DND-41 (cell line): ENCODE measurements around the gene THSD7B.

Experiments used
- ATAC-seq: fragments of 200-7000 bp; cut with Tn5 transposase; 3 replicates; pipeline ENCODE4 v1.9.1; 2021; ENCODE audit warnings: low read depth; ENCODE audit not compliant: insufficient read depth
- DNase-seq: peaks from one replicate; pipeline ENCODE4 v3.0.0-alpha.2; 2020
- H2AFZ ChIP-seq: 2 replicates; pipeline ENCODE4 v1.6.0; 2012; ENCODE audit warnings: low read depth, low read length
- H3K27ac ChIP-seq: 2 replicates; pipeline ENCODE4 v1.5.1; 2012; ENCODE audit warnings: low read length, inconsistent platforms
- H3K27me3 ChIP-seq: fragments of 200-600 bp; sonication (generic); 2 replicates; pipeline ENCODE4 v1.6.0; 2012; ENCODE audit warnings: low read length, mild to moderate bottlenecking, inconsistent platforms; ENCODE audit not compliant: insufficient read depth, poor library complexity
- H3K36me3 ChIP-seq: 2 replicates; pipeline ENCODE4 v1.5.1; 2012; ENCODE audit warnings: low read length, inconsistent platforms; ENCODE audit not compliant: insufficient read depth
- H3K4me1 ChIP-seq: 2 replicates; pipeline ENCODE4 v1.5.1; 2012; ENCODE audit warnings: mild to moderate bottlenecking, low read length; ENCODE audit not compliant: insufficient read depth
- H3K4me2 ChIP-seq: 2 replicates; pipeline ENCODE4 v1.6.0; 2012; ENCODE audit warnings: mild to moderate bottlenecking, moderate library complexity, low read length, inconsistent platforms; ENCODE audit not compliant: insufficient read depth
- H3K4me3 ChIP-seq, 2 experiments: fragments of 200-600 bp in 1 of 2; shearing (Covaris generic) in 1 of 2; 2 replicates each; pipeline ENCODE4 v1.5.1; 2012 to 2016; ENCODE audit warnings: inconsistent platforms in 2 of 2, low read length in 2 of 2, mild to moderate bottlenecking in 2 of 2, low read depth in 1 of 2, moderate library complexity in 1 of 2
- H3K79me2 ChIP-seq: 2 replicates; pipeline ENCODE4 v1.6.0; 2012; ENCODE audit warnings: low read length, inconsistent platforms; ENCODE audit not compliant: insufficient read depth
- H3K9ac ChIP-seq: 2 replicates; pipeline ENCODE4 v1.6.0; 2012; ENCODE audit warnings: low read depth, mild to moderate bottlenecking, inconsistent platforms, low read length, moderate library complexity
- H3K9me3 ChIP-seq: 2 replicates; pipeline ENCODE4 v1.5.1; 2012; ENCODE audit warnings: low read length, moderate library complexity, mild to moderate bottlenecking, inconsistent platforms; ENCODE audit not compliant: insufficient read depth, severe bottlenecking
- H4K20me1 ChIP-seq: 2 replicates; pipeline ENCODE4 v1.6.0; 2012; ENCODE audit warnings: low read length; ENCODE audit not compliant: insufficient read depth
- CTCF ChIP-seq: IDR thresholded peaks from 2 replicates; pipeline ENCODE4 v1.5.1; 2012; ENCODE audit warnings: borderline replicate concordance, low read length, moderate library complexity, mild to moderate bottlenecking; ENCODE audit not compliant: poor library complexity, severe bottlenecking; ENCODE audit errors: extremely low read depth
- EZH2 ChIP-seq: IDR thresholded peaks from 3 replicates; pipeline ENCODE4 v1.6.1; 2012; ENCODE audit warnings: borderline replicate concordance, low read depth, mild to moderate bottlenecking, moderate library complexity, low read length, inconsistent platforms; ENCODE audit not compliant: severe bottlenecking

Gene THSD7B

GRCh38 chr2:137705296-137705695 lies 940.0 kb downstream of the THSD7B start:
- no peak overlapping the region for H2AFZ ChIP-seq
- no peaks in the 10 kb centered on the region for H3K27me3 ChIP-seq
- no peak overlapping the region for H3K27ac ChIP-seq
- TF ChIP-seq CTCF, result no peak
- TF ChIP-seq EZH2, result no peak
- H3K4me1 ChIP-seq, result no peaks in the 10 kb centered on the region
- H3K36me3 ChIP-seq, result no peaks in the 10 kb centered on the region
- no peaks in the 10 kb centered on the region for H3K79me2 ChIP-seq
- H3K4me2 ChIP-seq, result no peak overlapping the region
- H4K20me1 ChIP-seq, result no peaks in the 10 kb centered on the region
- no peak overlapping the region for H3K9ac ChIP-seq
- H3K4me3 ChIP-seq, result no peak overlapping the region
- no peak for ATAC-seq
- H3K9me3 ChIP-seq, result peaks cover 3% of the 10 kb centered on the region
- DNase-seq, result no peak

- H3K27ac ChIP-seq, result no peak overlapping the region
- ATAC-seq (no peak), DNase-seq (no peak)
- H3K9me3 ChIP-seq, result no peaks in the 10 kb centered on the region
- H3K36me3 ChIP-seq, result no peaks in the 10 kb centered on the region
- H3K4me3 ChIP-seq, result no peak overlapping the region
- H3K4me2 ChIP-seq, result no peak overlapping the region
- H3K79me2 ChIP-seq, result no peaks in the 10 kb centered on the region
- no peaks in the 10 kb centered on the region for H3K27me3 ChIP-seq
- no peak overlapping the region for H3K9ac ChIP-seq
- no peak for TF ChIP-seq EZH2
- TF ChIP-seq CTCF, result no peak
- H4K20me1 ChIP-seq, result no peaks in the 10 kb centered on the region
- H3K4me1 ChIP-seq, result no peaks in the 10 kb centered on the region
- no peak overlapping the region for H2AFZ ChIP-seq
Measured at GRCh38 chr2:137706786-137707613, 941.7 kb downstream of the THSD7B start.

- no peak for TF ChIP-seq CTCF
- no peak for TF ChIP-seq EZH2
- no peaks in the 10 kb centered on the region for H3K4me1 ChIP-seq
- no peaks in the 10 kb centered on the region for H3K9me3 ChIP-seq
- H3K27me3 ChIP-seq, result no peaks in the 10 kb centered on the region
- H3K79me2 ChIP-seq, result no peaks in the 10 kb centered on the region
- H3K36me3 ChIP-seq, result no peaks in the 10 kb centered on the region
- H2AFZ ChIP-seq, result no peak overlapping the region
- no peaks in the 10 kb centered on the region for H4K20me1 ChIP-seq
- H3K4me3 ChIP-seq, result no peak overlapping the region
- DNase-seq, result no peak
- no peak overlapping the region for H3K27ac ChIP-seq
- H3K4me2 ChIP-seq, result no peak overlapping the region
- no peak for ATAC-seq
- no peak overlapping the region for H3K9ac ChIP-seq
Measured at GRCh38 chr2:137708311-137708710, 943.0 kb downstream of the THSD7B start.
